ENCODE data around the gene SLC35A3. TPM values are rescaled to one million over a fixed set of nuclear protein-coding genes. Genes with fewer than 3 reads are reported as not detected.

SLC35A3 gene
- total and polyA plus RNA-seq, 10 of the 15 experiments (the other 5 are each of a cell fraction or from before 2014, with no cell fraction given) = 3.6 to 24.3 (median 15.4) TPM

DNA sequence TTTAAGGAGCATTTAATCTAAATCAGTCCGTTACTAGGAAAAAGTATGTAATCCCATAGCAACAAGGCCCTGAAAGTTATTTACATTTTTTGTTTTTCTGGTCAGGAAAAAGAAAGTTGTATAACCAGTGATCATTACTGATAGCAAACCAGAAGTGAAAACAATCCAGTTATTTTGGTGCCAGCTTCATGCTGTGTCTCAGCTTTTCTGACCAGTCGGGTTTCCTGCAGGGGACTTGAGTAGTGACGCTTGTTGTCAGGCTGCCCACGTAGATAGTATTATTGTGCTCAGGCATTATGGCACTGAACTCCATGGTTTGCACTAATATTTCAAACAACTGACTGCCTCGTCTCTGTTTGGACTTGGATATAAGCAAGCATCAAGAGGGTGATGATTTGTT, 107.7 kb downstream of the SLC35A3 start (continued):
- TF ChIP-seq CHD2 (IDR thresholded peaks at IDR 0.05; ENCODE audit: borderline replicate concordance, low read depth, low read length) (0 out of 2 replicates have a peak, but pooled peaks have one; percentile 29), RFX5 (IDR thresholded peaks at IDR 0.05; ENCODE audit: low read depth, low read length) (peak; percentile 91), KAT2A (conservative IDR thresholded peaks at IDR 0.05; ENCODE audit: control insufficient read depth, low read depth, low read length) (no peak), TCF7 (IDR thresholded peaks at IDR 0.05; ENCODE audit: borderline replicate concordance) (no peak), ZNF384 (IDR thresholded peaks at IDR 0.05; ENCODE audit: borderline replicate concordance, low read depth, low read length) (no peak), POLR2A (IDR thresholded peaks at IDR 0.05; ENCODE audit: low read depth, low read length) (0 out of 2 replicates have a peak, but pooled peaks have one; percentile 20), PML (IDR thresholded peaks at IDR 0.05; ENCODE audit: low read length) (no peak), EP300 (IDR thresholded peaks at IDR 0.05; ENCODE audit: borderline replicate concordance in 1 of 2, control insufficient read depth in 1 of 2, low read depth in 2 of 2, low read length in 2 of 2) (peak; percentile 63 to 65; a peak in 3 of 4 replicates), ETV6 (conservative IDR thresholded peaks at IDR 0.05 in 1 of 2, IDR thresholded peaks at IDR 0.05 in 1 of 2; ENCODE audit: borderline replicate concordance in 1 of 2, low read depth in 1 of 2) (peak in 1 of 2 experiments; percentile 73; a peak in 2 of 4 replicates), CBX3 (IDR thresholded peaks at IDR 0.05; ENCODE audit: borderline replicate concordance, low read depth) (no peak), SREBF1 (IDR thresholded peaks at IDR 0.05; ENCODE audit: low read length) (no peak), CHD4 (IDR thresholded peaks at IDR 0.05) (no peak), MTA3 (IDR thresholded peaks at IDR 0.05; ENCODE audit: borderline replicate concordance, low read length) (no peak), NFYA (IDR thresholded peaks at IDR 0.05; ENCODE audit: borderline replicate concordance, low read depth, low read length) (no peak), SUPT20H (IDR thresholded peaks at IDR 0.05; ENCODE audit: borderline replicate concordance, control insufficient read depth, low read depth, low read length) (no peak), ZZZ3 (IDR thresholded peaks at IDR 0.05; ENCODE audit: control insufficient read depth, insufficient read length, low read depth) (no peak), ZNF24 (IDR thresholded peaks at IDR 0.05) (no peak), MTA2 (IDR thresholded peaks at IDR 0.05; ENCODE audit: low read depth) (peak; percentile 20; the same call in 1 of the 2 replicates), CBX5 (IDR thresholded peaks at IDR 0.05; ENCODE audit: low read depth) (no peak), MYB (IDR thresholded peaks at IDR 0.05; ENCODE audit: borderline replicate concordance, low read depth, low read length) (no peak), IRF4 (IDR thresholded peaks at IDR 0.05; ENCODE audit: low read depth, low read length) (no peak), RUNX3 (IDR thresholded peaks at IDR 0.05; ENCODE audit: low read length) (peak; percentile 45; the same call in 1 of the 2 replicates), NRF1 (conservative IDR thresholded peaks at IDR 0.05; ENCODE audit: low read depth, low read length) (no peak), IKZF1 (conservative IDR thresholded peaks at IDR 0.05) (0 out of 2 replicates have a peak, but pooled peaks have one; percentile 10)
- TF ChIP-seq, protein P1, sequence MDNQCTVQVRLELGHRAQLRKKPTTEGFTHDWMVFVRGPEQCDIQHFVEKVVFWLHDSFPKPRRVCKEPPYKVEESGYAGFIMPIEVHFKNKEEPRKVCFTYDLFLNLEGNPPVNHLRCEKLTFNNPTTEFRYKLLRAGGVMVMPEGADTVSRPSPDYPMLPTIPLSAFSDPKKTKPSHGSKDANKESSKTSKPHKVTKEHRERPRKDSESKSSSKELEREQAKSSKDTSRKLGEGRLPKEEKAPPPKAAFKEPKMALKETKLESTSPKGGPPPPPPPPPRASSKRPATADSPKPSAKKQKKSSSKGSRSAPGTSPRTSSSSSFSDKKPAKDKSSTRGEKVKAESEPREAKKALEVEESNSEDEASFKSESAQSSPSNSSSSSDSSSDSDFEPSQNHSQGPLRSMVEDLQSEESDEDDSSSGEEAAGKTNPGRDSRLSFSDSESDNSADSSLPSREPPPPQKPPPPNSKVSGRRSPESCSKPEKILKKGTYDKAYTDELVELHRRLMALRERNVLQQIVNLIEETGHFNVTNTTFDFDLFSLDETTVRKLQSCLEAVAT (IDR thresholded peaks at IDR 0.05) = no peak
- TF ChIP-seq, protein P2, sequence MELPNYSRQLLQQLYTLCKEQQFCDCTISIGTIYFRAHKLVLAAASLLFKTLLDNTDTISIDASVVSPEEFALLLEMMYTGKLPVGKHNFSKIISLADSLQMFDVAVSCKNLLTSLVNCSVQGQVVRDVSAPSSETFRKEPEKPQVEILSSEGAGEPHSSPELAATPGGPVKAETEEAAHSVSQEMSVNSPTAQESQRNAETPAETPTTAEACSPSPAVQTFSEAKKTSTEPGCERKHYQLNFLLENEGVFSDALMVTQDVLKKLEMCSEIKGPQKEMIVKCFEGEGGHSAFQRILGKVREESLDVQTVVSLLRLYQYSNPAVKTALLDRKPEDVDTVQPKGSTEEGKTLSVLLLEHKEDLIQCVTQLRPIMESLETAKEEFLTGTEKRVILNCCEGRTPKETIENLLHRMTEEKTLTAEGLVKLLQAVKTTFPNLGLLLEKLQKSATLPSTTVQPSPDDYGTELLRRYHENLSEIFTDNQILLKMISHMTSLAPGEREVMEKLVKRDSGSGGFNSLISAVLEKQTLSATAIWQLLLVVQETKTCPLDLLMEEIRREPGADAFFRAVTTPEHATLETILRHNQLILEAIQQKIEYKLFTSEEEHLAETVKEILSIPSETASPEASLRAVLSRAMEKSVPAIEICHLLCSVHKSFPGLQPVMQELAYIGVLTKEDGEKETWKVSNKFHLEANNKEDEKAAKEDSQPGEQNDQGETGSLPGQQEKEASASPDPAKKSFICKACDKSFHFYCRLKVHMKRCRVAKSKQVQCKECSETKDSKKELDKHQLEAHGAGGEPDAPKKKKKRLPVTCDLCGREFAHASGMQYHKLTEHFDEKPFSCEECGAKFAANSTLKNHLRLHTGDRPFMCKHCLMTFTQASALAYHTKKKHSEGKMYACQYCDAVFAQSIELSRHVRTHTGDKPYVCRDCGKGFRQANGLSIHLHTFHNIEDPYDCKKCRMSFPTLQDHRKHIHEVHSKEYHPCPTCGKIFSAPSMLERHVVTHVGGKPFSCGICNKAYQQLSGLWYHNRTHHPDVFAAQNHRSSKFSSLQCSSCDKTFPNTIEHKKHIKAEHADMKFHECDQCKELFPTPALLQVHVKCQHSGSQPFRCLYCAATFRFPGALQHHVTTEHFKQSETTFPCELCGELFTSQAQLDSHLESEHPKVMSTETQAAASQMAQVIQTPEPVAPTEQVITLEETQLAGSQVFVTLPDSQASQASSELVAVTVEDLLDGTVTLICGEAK (IDR thresholded peaks at IDR 0.05; ENCODE audit: borderline replicate concordance) = no peak
- TF ChIP-seq, protein P3, sequence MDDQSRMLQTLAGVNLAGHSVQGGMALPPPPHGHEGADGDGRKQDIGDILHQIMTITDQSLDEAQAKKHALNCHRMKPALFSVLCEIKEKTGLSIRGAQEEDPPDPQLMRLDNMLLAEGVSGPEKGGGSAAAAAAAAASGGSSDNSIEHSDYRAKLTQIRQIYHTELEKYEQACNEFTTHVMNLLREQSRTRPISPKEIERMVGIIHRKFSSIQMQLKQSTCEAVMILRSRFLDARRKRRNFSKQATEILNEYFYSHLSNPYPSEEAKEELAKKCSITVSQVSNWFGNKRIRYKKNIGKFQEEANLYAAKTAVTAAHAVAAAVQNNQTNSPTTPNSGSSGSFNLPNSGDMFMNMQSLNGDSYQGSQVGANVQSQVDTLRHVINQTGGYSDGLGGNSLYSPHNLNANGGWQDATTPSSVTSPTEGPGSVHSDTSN (IDR thresholded peaks at IDR 0.05; ENCODE audit: insufficient replicate concordance, low read depth, low read length) = no peak
